Effector memory CD8-positive, alpha-beta T cell (primary cell): Measurements from ENCODE around the gene ALDH1L1.

Source experiments
- ATAC-seq: fragments of 150-1000 bp; cut with Tn5 transposase; replicated peaks from 2 replicates; pipeline ENCODE4 v1.10.0; 2021; ENCODE audit warnings: mild to moderate bottlenecking, moderate library complexity
- DNase-seq, 3 experiments: peaks; one replicate each; pipeline ENCODE4 v3.0.0; 2021
- H3K27ac Mint-ChIP-seq, 2 donors: one replicate each; pipeline ENCODE4 v1.8.0; 2022; ENCODE audit warnings: mild to moderate bottlenecking in 2 of 2, mixed read lengths in 2 of 2, moderate library complexity in 2 of 2
- H3K27me3 Mint-ChIP-seq, 2 donors: one replicate each; pipeline ENCODE4 v1.8.0; 2022; ENCODE audit warnings: mixed read lengths in 2 of 2
- H3K36me3 Mint-ChIP-seq: one replicate; pipeline ENCODE4 v1.8.0; 2022; ENCODE audit warnings: mild to moderate bottlenecking, moderate library complexity, mixed read lengths; ENCODE audit not compliant: insufficient read depth
- H3K4me1 Mint-ChIP-seq, 2 donors: one replicate each; pipeline ENCODE4 v1.8.0; 2022; ENCODE audit warnings: low read depth in 2 of 2, mixed read lengths in 2 of 2
- H3K4me3 Mint-ChIP-seq, 2 donors: one replicate each; pipeline ENCODE4 v1.8.0; 2022; ENCODE audit warnings: mild to moderate bottlenecking in 2 of 2, mixed read lengths in 2 of 2, moderate library complexity in 2 of 2
- H3K9me3 Mint-ChIP-seq, 2 donors: one replicate each; pipeline ENCODE4 v1.8.0; 2022; ENCODE audit warnings: mixed read lengths in 2 of 2

The ALDH1L1 gene

DNA sequence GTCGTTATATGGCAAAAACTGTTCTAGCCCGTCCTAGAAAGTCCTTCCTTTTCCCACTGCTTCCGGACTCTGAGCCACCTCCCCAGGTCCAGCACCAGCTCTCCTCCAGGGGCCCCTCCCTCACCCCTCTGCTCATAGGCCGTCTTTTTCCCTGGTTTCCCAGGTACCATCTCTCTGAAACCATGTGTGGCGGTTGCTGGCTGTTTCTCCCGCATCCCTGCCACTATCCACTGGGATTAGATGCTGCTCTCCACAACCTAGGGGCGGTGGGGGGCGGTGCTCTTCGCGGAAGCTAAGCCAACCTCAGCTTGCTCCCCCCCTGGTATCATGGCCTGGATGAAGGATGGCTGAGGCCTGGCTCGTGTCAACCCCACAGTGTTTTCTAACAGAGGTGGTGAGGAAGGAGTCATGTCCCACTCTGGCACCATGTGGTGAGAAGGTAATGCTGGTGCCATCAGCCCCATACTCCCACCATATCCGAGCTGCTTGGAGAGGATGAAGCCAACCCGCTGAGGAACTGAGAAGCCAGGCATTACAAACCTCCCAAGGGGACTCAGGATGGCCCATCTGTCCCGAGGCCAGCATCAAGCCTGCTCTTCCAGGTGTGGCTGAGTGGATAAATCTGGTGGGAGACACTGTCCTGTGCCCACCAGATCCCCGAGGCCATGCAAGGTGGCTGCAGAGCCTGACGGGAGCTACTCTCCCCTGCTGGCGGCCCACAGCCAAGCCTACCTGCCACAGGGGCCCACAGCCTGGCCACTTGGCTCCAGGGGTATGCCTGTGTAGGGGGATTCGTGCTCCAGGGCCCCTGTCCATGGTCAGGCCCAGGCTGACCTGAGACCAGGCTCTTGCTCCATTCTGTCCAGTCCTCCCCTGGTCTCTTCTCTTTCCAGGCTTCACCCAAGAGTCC lies 68.6 kb downstream of the ALDH1L1 start:
- no peak overlapping the region for H3K4me3 Mint-ChIP-seq
- H3K4me1 Mint-ChIP-seq: no peaks in the 10 kb centered on the region
- peaks cover 0 to 8% of the 10 kb centered on the region in 2 donors for H3K27me3 Mint-ChIP-seq
- no peak overlapping the region for H3K27ac Mint-ChIP-seq
- DNase-seq (no peak), ATAC-seq (no peak)
- no peaks in the 10 kb centered on the region for H3K9me3 Mint-ChIP-seq
- peaks cover 2% of the 10 kb centered on the region for H3K36me3 Mint-ChIP-seq

GRCh38 chr3:126111126-126111551 lies 69.2 kb downstream of the ALDH1L1 start:
- peaks cover 0 to 8% of the 10 kb centered on the region in 2 donors for H3K27me3 Mint-ChIP-seq
- no peak overlapping the region for H3K27ac Mint-ChIP-seq
- H3K4me3 Mint-ChIP-seq: no peak overlapping the region
- H3K4me1 Mint-ChIP-seq: no peaks in the 10 kb centered on the region
- DNase-seq (no peak), ATAC-seq (no peak)
- no peaks in the 10 kb centered on the region for H3K9me3 Mint-ChIP-seq
- H3K36me3 Mint-ChIP-seq: peaks cover 2% of the 10 kb centered on the region

DNA sequence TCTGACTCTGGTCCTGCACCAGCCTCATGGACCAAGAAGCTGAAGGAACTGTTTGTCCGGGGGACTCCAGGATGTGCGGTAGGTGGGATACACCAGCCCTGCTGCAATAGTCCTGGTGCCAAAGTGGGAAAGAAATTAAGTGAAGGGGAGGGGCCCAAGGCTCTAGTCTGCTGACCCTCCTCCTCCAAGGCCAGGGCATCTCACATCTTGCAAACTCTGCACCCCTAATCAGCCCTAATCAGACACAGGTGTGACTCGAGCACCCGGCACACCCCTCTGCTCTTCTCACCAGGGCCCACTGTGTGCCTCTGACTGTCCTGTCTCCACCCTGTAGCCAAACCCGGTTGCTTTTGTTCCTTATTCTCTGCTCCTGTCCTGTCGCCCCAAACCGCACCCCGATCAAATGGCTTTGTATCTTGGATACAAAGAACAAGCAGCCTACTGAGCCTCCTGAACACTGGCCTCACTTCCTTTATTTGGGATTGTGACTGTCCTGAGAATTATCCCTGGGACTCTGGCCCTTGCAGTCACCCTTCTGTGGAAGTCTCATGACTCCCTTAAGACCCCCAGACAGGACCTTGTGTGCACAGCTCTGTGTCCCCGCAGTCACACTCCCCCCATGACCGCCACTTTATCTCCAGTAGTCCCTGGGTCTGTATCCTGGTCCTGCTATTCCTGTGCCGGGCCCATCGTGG lies 69.8 kb downstream of the ALDH1L1 start:
- Mint-ChIP-seq H3K36me3 (no peaks in the 10 kb centered on the region), H3K9me3 (no peaks in the 10 kb centered on the region), H3K27ac (no peak overlapping the region), H3K27me3 (peaks cover 0 to 8% of the 10 kb centered on the region in 2 donors), H3K4me1 (no peaks in the 10 kb centered on the region), H3K4me3 (no peak overlapping the region)
- ATAC-seq (no peak), DNase-seq (no peak)

GRCh38 chr3:126109880-126110235 lies 70.5 kb downstream of the ALDH1L1 start:
- H3K4me1 Mint-ChIP-seq: no peaks in the 10 kb centered on the region
- no peak overlapping the region for H3K4me3 Mint-ChIP-seq
- no peaks in the 10 kb centered on the region for H3K9me3 Mint-ChIP-seq
- peaks cover 0 to 8% of the 10 kb centered on the region in 2 donors for H3K27me3 Mint-ChIP-seq
- ATAC-seq (no peak), DNase-seq (no peak)
- no peak overlapping the region for H3K27ac Mint-ChIP-seq
- H3K36me3 Mint-ChIP-seq: peaks cover 3% of the 10 kb centered on the region

DNA sequence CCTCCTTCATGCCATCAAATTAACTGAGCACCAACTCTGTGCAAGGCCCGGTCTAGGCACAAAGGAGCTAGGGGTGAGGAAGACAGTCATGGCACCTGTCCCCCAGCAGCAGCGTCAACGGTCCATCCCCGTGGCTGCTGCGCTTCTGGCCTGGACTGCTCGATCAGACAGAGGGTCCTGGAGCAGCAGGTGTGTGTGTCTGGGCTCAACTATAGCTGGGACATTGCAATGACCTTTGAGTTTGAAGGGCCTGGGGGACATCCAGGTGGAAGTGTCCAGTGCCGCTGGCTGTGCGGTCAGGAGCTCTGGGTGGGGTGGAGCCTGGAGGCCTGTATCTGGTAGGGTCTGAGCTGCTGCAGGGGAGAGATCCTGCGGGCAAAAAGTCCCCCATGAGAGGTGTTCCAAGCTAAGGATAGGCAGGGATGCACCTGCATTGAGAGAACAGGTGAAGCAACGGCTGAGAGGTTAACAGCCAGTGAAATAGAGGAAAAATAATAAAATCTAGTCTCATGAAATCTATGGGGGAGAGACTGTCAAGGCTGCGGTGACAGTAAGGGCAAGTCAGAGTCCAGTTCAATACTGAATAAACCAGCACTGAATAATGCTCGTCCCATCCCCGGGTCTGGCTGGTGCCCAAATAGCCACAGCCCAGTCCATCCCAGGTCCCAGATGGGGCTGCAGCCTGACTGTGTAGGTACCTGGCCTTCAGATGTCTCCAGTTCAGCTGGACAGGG lies 71.1 kb downstream of the ALDH1L1 start:
- no peak for ATAC-seq
- no peak for DNase-seq
- peaks cover 0 to 8% of the 10 kb centered on the region in 2 donors for H3K27me3 Mint-ChIP-seq
- no peaks in the 10 kb centered on the region for H3K9me3 Mint-ChIP-seq
- H3K27ac Mint-ChIP-seq: no peak overlapping the region
- H3K36me3 Mint-ChIP-seq: peaks cover 3% of the 10 kb centered on the region
- H3K4me1 Mint-ChIP-seq: no peaks in the 10 kb centered on the region
- H3K4me3 Mint-ChIP-seq: no peak overlapping the region

GRCh38 chr3:126108676-126109050 lies 71.7 kb downstream of the ALDH1L1 start:
- Mint-ChIP-seq H3K27ac (no peak overlapping the region), H3K36me3 (peaks cover 3% of the 10 kb centered on the region), H3K9me3 (no peaks in the 10 kb centered on the region), H3K4me1 (no peaks in the 10 kb centered on the region), H3K27me3 (peaks cover 0 to 8% of the 10 kb centered on the region in 2 donors), H3K4me3 (no peak overlapping the region)
- ATAC-seq: no peak
- DNase-seq: no peak

GRCh38 chr3:126107957-126108675 lies 72.3 kb downstream of the ALDH1L1 start:
- no peak overlapping the region for H3K27ac Mint-ChIP-seq
- peaks cover 0 to 8% of the 10 kb centered on the region in 2 donors for H3K27me3 Mint-ChIP-seq
- H3K4me3 Mint-ChIP-seq: no peak overlapping the region
- peaks cover 3% of the 10 kb centered on the region for H3K36me3 Mint-ChIP-seq
- DNase-seq (no peak), ATAC-seq (no peak)
- H3K9me3 Mint-ChIP-seq: no peaks in the 10 kb centered on the region
- H3K4me1 Mint-ChIP-seq: no peaks in the 10 kb centered on the region

GRCh38 chr3:126107203-126107939 lies 73.0 kb downstream of the ALDH1L1 start:
- peaks cover 0 to 14% of the 10 kb centered on the region in 2 donors for H3K27me3 Mint-ChIP-seq
- no peak overlapping the region for H3K4me3 Mint-ChIP-seq
- ATAC-seq: no peak
- H3K4me1 Mint-ChIP-seq: no peaks in the 10 kb centered on the region
- H3K9me3 Mint-ChIP-seq: no peaks in the 10 kb centered on the region
- no peak overlapping the region for H3K27ac Mint-ChIP-seq
- no peak for DNase-seq
- peaks cover 3% of the 10 kb centered on the region for H3K36me3 Mint-ChIP-seq

DNA sequence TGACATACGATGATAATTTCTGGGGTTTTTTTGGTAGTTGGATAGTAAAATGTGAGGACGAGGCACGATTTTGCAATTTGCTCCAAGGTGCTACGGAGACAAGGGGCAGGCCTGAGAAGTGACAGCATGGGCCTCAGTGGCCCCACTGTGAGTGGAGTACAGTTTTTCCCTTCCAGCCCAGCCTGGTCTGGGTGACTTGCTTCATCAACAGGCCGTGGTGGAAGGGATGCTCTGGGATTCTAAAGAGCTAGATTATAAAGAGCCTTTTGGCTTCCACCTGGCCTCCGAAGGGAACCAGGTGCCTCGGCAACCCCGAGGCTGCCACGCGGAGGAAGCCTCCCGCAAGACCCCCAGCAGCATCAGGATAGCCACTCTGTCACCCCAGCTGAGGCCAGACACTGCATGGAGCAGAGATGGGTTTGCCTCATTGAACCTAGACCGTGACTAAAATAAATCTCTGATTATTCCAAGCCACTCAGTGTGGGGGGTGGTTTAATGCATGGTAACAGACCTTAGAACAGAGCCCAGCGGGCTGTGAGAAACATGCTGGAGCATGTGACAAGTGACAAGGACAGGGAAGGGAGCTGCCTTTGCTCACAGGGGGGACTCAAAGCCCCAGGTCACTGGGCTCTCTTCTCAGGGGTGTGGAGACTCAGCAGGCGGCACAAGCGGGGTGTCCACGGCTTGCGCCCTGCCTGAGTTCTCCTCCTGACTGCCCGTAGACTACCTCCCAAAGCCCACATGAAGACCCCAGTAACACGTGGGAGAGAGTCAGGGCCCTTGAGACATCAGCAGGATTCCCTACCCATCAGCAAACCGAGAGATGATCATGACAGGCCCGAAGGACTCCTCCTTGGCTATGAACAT lies 73.8 kb downstream of the ALDH1L1 start:
- Mint-ChIP-seq H3K27ac (no peak overlapping the region), H3K4me1 (no peaks in the 10 kb centered on the region), H3K36me3 (peaks cover 3% of the 10 kb centered on the region), H3K27me3 (peaks cover 0 to 22% of the 10 kb centered on the region in 2 donors), H3K4me3 (no peak overlapping the region), H3K9me3 (no peaks in the 10 kb centered on the region)
- DNase-seq (no peak), ATAC-seq (no peak)

DNA sequence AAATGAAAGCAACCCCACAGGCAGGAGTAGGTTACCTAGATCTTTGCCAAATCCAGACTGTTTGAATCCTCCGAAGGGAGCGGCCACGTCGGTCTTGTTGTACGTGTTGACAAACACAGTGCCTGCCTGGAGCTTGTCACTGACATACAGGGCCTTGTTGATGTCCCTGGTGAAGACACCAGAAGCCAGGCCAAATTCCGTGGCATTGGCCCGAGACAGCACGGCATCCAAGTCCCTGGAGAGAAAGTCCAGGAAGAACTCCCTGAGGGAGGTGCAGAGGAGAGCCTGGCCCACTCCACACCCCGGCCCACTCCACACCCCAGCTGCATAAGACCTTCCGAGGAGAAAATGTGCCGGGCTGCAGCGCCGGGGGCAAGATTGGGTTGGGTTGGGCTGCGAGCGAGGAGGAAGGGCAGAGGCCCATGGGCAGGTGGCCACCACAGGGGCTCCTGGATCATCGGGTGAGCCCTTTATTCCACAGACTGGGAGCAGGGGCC lies 74.6 kb downstream of the ALDH1L1 start:
- Mint-ChIP-seq H3K4me3 (no peak overlapping the region), H3K27me3 (peaks cover 0 to 30% of the 10 kb centered on the region in 2 donors), H3K27ac (no peak overlapping the region), H3K36me3 (peaks cover 3% of the 10 kb centered on the region), H3K9me3 (no peaks in the 10 kb centered on the region), H3K4me1 (no peaks in the 10 kb centered on the region)
- DNase-seq (no peak), ATAC-seq (no peak)

DNA sequence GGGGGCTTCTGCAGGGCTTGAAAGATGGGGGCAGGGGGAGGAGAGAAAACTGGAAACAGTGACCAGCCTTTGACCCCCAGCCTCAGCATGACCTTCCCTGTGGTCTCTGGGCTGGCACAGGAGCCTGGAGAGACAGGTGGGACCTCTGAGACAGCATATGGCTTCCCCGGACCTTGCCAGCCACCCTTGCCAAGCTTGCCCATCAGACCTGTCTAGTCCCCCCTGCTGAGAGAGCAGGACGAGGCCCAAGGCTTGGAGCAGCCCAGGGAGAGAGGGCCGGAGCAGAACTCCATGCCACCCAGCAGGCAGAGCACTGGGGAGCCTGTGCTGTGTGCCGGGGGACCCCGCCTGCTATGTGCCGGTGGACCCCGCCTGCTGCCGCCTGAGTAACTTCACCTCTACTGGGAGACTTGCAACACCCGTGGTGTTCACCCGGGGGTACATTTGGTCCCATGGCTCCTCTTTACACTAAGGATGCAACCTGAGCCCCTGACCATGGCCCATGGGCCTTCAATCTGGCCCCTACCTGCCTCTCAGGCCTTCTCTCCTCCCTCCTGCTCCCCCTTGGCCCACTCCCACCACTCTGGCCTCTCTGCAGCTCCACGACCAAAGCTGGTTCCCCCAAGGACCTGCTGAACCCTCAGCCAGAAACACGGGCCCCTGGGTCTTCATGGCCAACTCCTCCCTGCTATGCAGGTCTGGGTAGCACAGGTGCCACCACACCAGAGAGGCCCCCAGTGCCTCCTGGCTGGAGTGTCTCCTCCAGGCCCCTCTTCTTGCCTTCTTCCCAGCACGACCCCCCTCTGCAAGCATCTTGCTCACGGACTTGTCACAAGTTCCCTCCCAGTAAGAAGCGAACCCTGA lies 75.4 kb downstream of the ALDH1L1 start:
- Mint-ChIP-seq H3K36me3 (peaks cover 3% of the 10 kb centered on the region), H3K9me3 (no peaks in the 10 kb centered on the region), H3K27ac (no peak overlapping the region), H3K4me1 (no peaks in the 10 kb centered on the region), H3K4me3 (no peak overlapping the region), H3K27me3 (peaks cover 4 to 38% of the 10 kb centered on the region in 2 donors)
- ATAC-seq: no peak
- DNase-seq: no peak
